Raji (cell line): ENCODE results near the gene WDFY3.

Source experiments
- POLR2A ChIP-seq: IDR thresholded peaks from 2 replicates; pipeline ENCODE4 v1.6.1; 2011; ENCODE audit warnings: low read depth, low read length, control low read depth; ENCODE audit not compliant: insufficient read depth

WDFY3 gene

DNA sequence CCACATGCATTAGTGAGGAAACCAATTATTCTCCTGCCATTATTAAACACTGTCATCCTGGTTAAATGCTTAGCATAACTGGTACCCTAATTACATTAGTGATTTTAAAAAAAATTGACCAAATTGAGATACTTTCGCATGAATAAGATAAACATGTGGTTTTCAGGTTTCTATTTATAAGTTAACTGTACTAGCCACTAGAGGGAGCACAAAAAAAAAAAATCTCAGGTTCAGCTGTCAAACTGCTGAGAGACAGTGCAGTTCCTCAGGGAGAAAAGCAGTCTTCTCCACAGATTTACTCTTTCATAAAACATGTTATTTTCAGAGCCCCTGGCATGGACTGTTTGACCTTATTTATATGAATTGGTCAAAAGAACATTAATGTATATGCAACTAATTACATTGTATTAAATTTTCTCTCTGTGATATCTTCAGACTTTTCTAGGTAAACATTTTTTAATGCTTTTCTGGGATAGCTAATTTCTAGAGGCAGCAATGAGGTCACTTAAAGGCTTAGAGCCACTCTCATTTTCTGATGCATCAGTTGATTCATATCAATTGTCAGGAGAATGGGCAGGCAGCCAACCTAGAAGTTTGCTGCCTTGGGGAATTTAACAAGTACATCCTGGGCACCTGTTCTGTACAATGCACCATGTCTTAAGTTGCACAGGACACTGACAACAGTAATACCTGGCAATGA is 216.1 kb downstream of the WDFY3 start:
- no peak for TF ChIP-seq POLR2A

DNA sequence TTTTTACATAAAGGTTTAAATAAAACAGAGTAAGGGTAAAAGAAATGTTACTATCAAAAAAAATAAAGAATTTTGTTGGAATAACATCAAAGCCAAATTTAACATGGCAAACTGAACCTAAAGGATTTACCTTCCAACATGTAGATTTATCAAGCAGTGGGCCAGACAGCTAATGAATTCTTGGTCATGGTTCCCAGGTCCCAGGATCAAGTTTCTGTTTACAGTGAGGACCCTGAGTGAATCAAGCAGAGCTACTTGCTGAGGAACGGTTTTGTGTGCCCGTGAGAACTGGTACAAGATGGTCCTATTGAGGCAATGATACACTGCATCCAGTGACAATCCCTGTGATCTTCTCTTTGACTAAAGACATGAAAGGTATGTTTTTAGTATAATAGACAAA is 226.4 kb downstream of the WDFY3 start:
- no peak for TF ChIP-seq POLR2A

DNA sequence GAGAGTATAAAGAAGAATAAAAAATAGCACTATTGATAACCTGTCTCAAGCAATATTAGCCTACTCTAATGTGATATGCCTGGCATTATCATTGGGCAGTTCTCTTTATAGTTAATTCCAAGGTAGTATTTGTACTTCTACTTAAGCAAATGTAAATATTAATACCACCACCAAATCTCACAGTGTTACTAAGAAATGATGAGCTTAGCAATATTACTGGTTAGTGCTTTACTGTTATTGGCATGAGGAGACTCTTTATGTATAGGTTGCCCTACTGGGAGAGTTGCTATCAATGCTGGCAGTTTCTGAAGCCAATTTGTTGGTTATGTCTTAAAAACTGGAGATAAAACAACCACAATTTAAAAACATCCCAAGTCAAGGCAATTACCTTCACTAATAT is 227.9 kb downstream of the WDFY3 start:
- TF ChIP-seq POLR2A, result no peak

DNA sequence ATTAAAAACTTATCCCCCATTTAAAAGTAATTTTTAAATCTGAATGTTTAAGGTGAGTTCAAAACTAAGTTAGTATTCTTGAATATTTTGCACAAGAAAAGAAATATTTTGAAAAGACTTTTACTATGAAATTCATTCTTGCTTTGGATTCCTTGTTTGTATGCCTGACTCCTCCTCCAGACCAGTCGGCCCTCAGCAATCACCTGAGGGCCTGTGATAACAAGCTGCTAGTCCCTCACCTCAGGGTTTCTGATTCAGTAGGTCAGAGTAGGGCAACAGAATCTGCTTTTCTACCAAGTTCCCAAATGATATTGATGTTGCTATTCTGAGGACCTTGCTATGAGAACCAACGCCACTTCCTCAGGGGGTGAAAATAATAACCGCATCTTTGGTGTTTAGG is 228.8 kb downstream of the WDFY3 start:
- TF ChIP-seq POLR2A, result no peak

DNA sequence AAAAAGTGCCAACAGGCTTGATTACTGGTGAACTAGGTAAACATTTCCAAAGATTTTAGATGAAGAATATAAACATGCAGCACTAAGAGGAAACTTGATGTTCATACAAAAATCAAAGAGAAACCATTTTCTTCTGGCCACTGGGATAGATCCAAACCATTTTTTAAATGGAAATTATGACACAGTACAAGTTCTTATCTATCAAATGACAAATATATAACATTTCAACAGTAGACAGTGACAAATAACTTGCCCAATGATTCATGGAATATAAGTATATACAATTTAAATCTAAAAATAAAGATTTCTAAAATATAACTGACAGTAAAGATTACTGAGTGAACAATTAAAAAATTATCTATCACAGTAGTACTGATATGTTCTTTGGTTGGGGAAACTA is 232.5 kb downstream of the WDFY3 start:
- no peak for TF ChIP-seq POLR2A

DNA sequence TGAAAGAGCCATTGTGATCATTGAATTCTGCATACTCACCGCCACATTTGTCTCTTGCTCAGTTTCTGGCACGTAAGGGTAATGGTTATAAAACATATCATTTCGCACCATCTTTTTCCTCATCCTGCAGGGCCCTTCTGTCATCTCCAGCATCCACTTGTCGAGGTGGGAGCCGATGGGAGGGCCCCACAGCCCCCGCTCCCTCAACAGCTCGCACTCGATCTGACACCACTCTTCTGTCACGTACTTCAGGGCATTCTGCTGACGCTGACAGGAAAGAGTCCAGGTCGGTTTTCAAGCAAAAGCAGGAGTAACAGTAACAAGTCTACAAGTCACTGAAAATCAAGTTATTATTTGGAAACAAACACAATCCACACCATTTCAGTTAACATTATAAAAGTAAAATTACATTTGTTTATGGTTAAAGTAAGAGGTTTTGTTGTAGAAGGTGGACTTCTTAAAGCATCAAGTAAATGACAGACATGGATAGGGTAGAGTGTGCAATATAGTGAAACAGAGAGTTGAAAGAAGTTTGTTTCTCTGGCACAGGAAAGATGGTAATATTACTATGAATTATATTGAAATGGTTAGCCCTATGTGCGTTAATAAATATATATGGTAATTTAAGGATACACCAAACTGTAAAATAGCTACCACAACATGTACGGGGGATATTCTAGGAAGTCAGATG is 233.0 kb downstream of the WDFY3 start:
- TF ChIP-seq POLR2A, result no peak

DNA sequence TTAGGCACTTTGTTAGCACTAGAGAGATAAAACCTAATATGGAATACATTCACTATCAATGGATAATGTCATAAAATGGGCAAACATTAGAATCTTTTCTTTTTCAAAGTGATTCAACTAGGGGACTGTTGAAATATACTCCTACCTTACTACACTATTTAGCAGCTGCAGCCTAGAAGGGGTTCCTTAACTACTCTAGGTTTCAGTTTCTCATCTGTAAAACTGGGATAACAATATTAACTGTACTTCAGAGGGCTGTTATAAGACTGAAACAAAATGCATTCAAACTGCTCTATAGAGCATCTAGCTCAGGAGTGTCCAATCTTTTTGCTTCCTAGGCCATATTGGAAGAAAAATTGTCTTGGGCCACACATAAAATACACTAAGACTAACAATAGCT is 236.1 kb downstream of the WDFY3 start:
- no peak for TF ChIP-seq POLR2A

DNA sequence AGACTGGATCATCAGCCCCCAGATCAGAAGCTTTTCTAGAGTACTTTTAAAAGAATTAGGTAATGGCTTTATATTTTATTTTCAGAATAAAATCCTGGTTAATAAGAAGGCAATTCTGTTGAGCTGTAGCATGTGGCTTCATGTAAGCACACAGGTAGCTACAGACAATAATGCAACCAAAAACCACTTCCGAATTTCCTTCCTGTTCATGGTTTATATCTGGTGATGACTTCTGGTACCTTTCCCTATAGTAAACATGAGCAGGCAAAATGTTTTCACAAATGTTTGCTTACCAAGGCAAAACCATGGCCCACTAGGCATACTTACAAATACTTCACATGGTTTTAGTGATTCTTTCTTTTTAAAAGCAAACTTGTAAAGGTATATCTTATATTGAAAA is 239.0 kb downstream of the WDFY3 start:
- no peak for TF ChIP-seq POLR2A

DNA sequence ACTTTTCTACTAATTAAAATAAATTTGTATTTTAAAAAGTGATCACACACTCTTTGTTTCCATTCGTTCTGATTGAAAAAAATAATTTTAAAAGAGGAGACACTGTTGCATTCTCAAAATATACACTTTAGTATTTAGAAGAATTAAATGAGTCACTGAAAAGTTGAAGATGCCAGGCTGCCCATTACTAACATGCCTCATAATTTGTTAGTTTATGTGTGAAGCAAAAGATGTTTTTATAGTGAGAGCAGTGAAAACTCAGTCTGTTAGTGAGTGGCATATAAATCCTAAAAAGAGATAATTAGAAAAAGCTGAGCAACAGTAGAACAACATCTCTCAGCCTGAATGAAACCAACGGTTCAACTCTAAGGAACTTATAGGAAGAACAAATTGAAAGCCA is 240.1 kb downstream of the WDFY3 start:
- no peak for TF ChIP-seq POLR2A

DNA sequence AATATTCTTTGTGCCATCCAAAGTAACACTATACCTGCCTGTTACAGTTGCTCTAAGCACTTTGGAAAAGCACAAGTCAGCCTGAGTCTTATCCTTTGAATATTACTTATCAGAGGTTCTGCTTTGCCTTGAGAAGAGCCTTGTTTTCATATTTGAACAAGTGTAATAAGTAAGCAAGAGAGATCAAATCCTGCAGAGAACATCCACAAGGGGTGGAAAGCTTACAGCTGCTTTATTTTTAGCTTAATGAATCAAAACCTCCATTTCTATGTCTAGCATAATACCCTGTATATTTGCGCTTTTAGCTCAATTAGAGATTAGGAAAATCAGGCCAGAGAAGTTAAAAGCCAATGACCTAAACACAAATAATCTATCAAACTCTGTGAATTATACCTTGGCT is 243.8 kb downstream of the WDFY3 start:
- TF ChIP-seq POLR2A, result no peak

DNA sequence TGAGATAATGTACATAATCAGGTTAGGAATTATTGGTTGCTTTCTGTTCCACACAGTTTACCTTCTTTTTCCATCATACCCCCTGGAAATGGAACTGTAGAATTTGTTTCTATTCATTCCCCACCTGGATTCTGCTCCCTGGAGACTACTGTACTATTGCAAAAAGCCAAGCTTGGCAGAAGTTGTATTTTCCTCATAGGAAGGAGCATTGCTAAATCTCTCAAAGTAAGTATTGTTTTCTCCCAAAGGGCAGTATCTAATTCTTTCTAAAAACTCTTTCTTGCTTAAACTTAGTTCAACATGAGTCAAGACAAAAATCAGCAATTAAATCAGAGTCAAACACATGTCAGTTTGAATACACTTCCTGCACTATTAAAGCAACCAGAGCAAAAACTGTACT is 247.4 kb downstream of the WDFY3 start:
- TF ChIP-seq POLR2A, result no peak

DNA sequence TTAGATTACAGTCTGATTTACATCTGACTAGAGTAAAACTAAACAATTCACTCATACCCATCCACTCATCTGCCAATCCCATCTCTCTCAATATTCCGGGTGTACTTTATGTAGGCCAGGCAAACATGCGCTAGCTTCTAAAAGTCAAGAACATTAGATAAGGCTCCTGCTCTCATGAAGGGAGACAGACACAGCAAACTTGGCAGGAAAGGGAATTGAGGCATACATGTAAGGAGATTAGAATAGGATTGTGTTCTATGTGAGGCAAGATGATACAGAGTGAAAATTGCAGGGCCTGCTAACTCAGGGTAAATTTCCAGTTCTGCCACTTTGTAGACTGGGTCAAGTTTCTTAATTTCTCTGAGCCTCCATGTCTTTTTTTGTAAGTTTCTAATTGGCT is 247.8 kb downstream of the WDFY3 start:
- no peak for TF ChIP-seq POLR2A

DNA sequence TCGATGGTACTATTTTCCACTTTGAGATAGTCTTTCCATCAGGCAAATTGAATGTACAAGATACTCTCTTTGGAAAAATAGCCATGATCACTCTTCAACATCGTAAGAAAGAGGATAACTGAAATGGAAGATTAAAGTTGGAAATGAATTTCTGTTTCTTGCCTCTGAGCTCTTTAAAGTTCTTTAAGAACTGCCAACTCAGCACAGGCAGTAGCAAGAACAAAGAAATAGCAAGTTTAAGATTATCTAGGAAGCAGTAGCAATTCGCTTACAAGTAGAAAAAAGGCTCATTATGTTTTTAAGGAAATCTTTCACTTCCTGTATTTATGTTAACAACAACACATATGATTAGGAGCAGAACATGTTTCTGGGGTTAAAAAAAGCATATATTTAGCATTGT is 255.9 kb downstream of the WDFY3 start:
- no peak for TF ChIP-seq POLR2A

DNA sequence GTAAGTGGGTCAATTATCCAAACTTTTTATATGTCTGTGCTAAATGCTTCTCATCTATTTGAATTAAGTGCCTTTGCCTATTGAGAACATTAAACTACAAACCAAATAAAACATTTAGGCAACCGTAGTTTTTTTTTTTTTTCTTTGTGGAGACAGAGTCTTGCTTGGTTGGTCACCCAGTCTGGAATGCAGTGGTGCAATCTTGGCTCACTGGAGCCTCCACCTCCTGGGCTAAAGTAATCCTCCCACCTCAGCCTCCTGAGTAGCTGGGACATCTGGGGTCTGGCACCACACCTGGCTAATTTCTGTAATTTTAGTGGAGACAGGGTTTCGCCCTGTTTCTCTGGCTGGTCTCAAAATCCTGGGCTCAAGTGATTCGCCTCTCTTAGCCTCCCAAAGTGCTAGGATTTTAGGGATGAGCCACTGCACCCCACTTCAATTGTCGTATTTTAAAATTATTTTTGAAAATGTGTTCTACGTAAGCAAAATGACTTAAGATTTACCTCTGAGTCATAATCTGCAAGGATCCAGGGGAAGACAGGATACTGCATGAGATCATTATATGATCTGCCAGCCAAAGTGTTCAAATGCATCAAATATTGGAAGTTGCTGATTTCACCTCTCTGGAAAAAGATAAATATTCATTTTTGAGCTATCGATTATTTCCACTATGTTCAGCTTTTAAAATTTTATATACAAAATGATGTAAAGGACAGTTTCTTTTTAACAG is 257.9 kb downstream of the WDFY3 start:
- no peak for TF ChIP-seq POLR2A

DNA sequence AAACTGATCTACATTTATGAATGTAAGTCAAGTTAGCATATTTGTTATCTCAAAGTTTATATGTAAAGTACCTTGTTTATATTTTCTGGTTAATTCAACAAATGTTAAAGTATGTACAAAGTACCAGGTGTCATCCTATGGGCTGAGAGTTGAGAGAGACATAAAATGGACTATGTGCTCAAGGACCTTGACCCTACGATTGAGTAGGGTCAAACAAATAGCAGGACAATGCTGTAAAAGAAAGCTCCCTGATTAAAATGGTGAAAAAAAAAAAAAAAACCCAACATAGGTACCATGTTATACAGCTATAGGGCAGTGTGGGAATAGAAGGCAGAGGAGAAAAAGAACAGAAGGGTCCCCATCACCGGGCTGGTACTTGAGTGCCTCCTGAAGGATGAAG is 260.2 kb downstream of the WDFY3 start:
- TF ChIP-seq POLR2A, result no peak

DNA sequence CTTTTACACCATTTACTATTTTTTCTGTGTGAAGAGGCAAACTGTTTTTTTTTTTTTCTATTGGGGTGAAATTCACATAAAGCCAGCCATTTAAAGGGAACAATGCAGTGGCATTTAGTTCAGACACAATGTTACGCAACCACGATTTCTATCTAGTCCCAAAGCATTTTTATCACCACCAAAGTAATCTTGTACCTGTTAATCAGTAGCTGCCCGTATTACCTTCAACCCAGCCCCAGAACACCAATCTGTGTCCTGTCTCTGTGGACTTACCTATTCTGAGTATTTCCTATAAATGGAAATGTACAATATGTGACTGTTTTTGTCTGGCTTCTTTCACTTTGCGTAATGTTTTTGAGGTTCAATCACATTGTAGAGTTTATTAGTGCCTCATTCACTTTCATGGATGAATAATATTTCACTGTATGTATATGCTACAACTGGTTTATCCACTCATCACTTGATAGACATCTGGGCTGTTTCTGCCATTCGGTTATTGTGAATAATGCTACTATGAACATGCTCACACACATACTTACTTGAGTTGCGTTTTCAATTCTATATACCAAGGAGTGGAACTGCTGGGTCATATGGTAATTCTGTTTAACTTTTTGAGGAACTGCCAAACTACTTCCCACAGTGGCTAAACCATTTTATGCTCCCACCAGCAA is 267.4 kb downstream of the WDFY3 start:
- TF ChIP-seq POLR2A, result no peak
